WTC11 (cell line): ENCODE measurements around the gene SERP1. TPM values are rescaled to one million over a fixed set of nuclear protein-coding genes. Genes with fewer than 3 reads are reported as not detected.
A peak's percentile ranks its signal among the peaks of the same experiment; 100 is the strongest.

Experiments
- ARID4B ChIP-seq: sonication (generic); formaldehyde crosslinking; IDR thresholded peaks from 2 replicates; pipeline ENCODE4 v1.8.0; 2023; ENCODE audit warnings: missing genetic modification reagents, mild to moderate bottlenecking, borderline replicate concordance
- E2F4 ChIP-seq: sonication (generic); formaldehyde crosslinking; IDR thresholded peaks from 2 replicates; pipeline ENCODE4 v1.8.1; 2022; ENCODE audit warnings: low read depth, mild to moderate bottlenecking, moderate library complexity, missing genetic modification reagents, borderline replicate concordance
- ESRRA ChIP-seq: sonication (generic); formaldehyde crosslinking; IDR thresholded peaks from 2 replicates; pipeline ENCODE4 v1.8.1; 2022; ENCODE audit warnings: mild to moderate bottlenecking, missing genetic modification reagents, borderline replicate concordance
- FOXJ3 ChIP-seq: sonication (generic); formaldehyde crosslinking; IDR thresholded peaks from 2 replicates; pipeline ENCODE4 v1.9.0; 2021; ENCODE audit warnings: missing genetic modification reagents, mild to moderate bottlenecking, borderline replicate concordance
- GRHL2 ChIP-seq: fragments of 250-450 bp; sonication (Bioruptor Pico); IDR thresholded peaks from 2 replicates; pipeline ENCODE4 v1.8.0; 2022; ENCODE audit warnings: mild to moderate bottlenecking, moderate library complexity; ENCODE audit not compliant: insufficient replicate concordance, severe bottlenecking
- KAT7 ChIP-seq: sonication (generic); formaldehyde crosslinking; IDR thresholded peaks from 2 replicates; pipeline ENCODE4 v1.8.1; 2023; ENCODE audit warnings: missing genetic modification reagents, mild to moderate bottlenecking, borderline replicate concordance
- MYBL2 ChIP-seq: sonication (generic); formaldehyde crosslinking; IDR thresholded peaks from 2 replicates; pipeline ENCODE4 v1.8.1; 2023; ENCODE audit warnings: mild to moderate bottlenecking, moderate library complexity, missing genetic modification reagents
- RELA ChIP-seq: sonication (generic); formaldehyde crosslinking; IDR thresholded peaks from 2 replicates; pipeline ENCODE4 v1.8.1; 2022; ENCODE audit warnings: missing genetic modification reagents, mild to moderate bottlenecking, borderline replicate concordance
- STAT6 ChIP-seq: sonication (generic); formaldehyde crosslinking; conservative IDR thresholded peaks from 2 replicates; pipeline ENCODE4 v1.8.1; 2023; ENCODE audit warnings: mild to moderate bottlenecking, low read depth, missing genetic modification reagents, moderate library complexity
- TCF7 ChIP-seq: sonication (generic); formaldehyde crosslinking; IDR thresholded peaks from 2 replicates; pipeline ENCODE4 v1.8.0; 2022; ENCODE audit warnings: mild to moderate bottlenecking, low read depth, missing genetic modification reagents, moderate library complexity
- TP53 ChIP-seq: sonication (generic); formaldehyde crosslinking; IDR thresholded peaks from 2 replicates; pipeline ENCODE4 v1.8.1; 2023; ENCODE audit warnings: mild to moderate bottlenecking, missing genetic modification reagents
- ZNF121 ChIP-seq: sonication (generic); formaldehyde crosslinking; IDR thresholded peaks from 2 replicates; pipeline ENCODE4 v1.8.0; 2023; ENCODE audit warnings: missing genetic modification reagents
- ZNF232 ChIP-seq: sonication (generic); formaldehyde crosslinking; IDR thresholded peaks from 2 replicates; pipeline ENCODE4 v1.8.0; 2022; ENCODE audit warnings: mild to moderate bottlenecking, missing genetic modification reagents
- ZNF317 ChIP-seq: sonication (generic); formaldehyde crosslinking; IDR thresholded peaks from 2 replicates; pipeline ENCODE4 v1.8.1; 2023; ENCODE audit warnings: low read depth, mild to moderate bottlenecking, moderate library complexity, missing genetic modification reagents, borderline replicate concordance
- ZNF425 ChIP-seq: fragments of 250-450 bp; sonication (Bioruptor Pico); conservative IDR thresholded peaks from 2 replicates; pipeline ENCODE4 v1.9.0; 2021; ENCODE audit warnings: mild to moderate bottlenecking
- ZNF532 ChIP-seq: fragments of 250-450 bp; sonication (Bioruptor Pico); IDR thresholded peaks from 2 replicates; pipeline ENCODE4 v1.9.0; 2021; ENCODE audit warnings: mild to moderate bottlenecking, borderline replicate concordance
- total RNA-seq: library from RNA; stranded (reverse); gene quantifications from 3 replicates; pipeline ENCODE4 v1.2.3, GENCODE V29; 2021
- TF ChIP-seq, protein P1 (sequence below): sonication (generic); formaldehyde crosslinking; IDR thresholded peaks from 2 replicates; pipeline ENCODE4 v1.8.1; 2022; ENCODE audit warnings: low read depth, missing genetic modification reagents, borderline replicate concordance
- TF ChIP-seq, protein P2 (sequence below): sonication (generic); formaldehyde crosslinking; IDR thresholded peaks from 2 replicates; pipeline ENCODE4 v1.8.1; 2023; ENCODE audit warnings: mild to moderate bottlenecking, moderate library complexity, missing genetic modification reagents

The SERP1 gene
- total RNA-seq, 1 experiment from 2014 or later: 98.3 TPM

DNA sequence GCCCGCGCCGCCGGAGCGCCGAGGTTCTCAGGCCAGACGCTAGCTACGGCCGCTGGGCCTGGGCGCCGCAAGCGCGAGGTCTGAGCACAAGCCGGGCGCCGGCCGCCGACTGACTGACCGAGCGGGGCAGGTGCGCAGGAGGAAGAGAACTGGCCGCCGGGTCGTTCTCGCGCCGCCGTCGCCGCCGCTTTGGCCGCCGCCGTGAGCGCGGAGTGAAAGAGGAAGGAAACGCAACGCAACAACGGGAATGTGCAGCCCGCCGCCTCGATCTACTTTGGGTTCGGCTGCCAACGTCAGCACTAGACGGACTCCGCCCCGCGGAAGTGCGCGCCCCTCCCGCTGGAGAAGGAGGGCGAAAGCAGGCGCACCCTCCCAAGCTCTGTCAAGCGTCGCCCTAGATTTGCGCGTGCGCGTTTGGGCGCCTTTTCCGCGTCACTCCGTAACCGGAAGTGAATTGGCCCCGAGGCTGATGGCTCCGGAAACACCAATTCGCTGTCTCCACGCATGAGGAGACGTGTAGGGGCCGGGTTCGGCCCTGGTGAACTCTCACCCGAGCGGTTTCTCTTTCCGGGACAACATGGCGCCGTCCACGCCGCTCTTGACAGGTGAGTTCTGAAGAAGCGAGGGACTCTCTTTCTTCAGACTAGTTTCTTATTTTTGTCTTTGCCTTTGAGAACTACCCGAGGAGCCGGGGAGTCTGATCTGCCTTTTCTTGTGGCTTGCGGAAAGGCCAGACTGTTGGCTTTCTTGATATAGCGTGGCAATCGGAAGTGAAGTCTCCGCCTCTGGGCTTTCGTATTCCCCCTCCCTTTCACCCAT, at the start of gene SERP1, which contains the start of gene EIF2A (continued):
- TF ChIP-seq STAT6 (CRISPR knock-in tag) (0 out of 2 replicates have a peak, but pooled peaks have one; percentile 85), ZNF532 (CRISPR knock-in tag) (no peak), ZNF317 (CRISPR knock-in tag) (no peak), KAT7 (CRISPR knock-in tag) (no peak; the same call in 1 of the 2 replicates), FOXJ3 (no peak), ZNF121 (CRISPR knock-in tag) (no peak), TP53 (peak; percentile 84; the same call in 1 of the 2 replicates), ZNF425 (CRISPR knock-in tag) (no peak), E2F4 (peak; percentile 45; the same call in 1 of the 2 replicates), ZNF232 (CRISPR knock-in tag) (peak; percentile 86; the same call in 1 of the 2 replicates), ARID4B (no peak; the same call in 1 of the 2 replicates), RELA (CRISPR knock-in tag) (no peak), ESRRA (no peak), MYBL2 (CRISPR knock-in tag) (peak; percentile 58; the same call in 1 of the 2 replicates), TCF7 (no peak), GRHL2 (CRISPR knock-in tag) (no peak)
- TF ChIP-seq, protein P1, sequence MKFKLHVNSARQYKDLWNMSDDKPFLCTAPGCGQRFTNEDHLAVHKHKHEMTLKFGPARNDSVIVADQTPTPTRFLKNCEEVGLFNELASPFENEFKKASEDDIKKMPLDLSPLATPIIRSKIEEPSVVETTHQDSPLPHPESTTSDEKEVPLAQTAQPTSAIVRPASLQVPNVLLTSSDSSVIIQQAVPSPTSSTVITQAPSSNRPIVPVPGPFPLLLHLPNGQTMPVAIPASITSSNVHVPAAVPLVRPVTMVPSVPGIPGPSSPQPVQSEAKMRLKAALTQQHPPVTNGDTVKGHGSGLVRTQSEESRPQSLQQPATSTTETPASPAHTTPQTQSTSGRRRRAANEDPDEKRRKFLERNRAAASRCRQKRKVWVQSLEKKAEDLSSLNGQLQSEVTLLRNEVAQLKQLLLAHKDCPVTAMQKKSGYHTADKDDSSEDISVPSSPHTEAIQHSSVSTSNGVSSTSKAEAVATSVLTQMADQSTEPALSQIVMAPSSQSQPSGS (CRISPR knock-in tag): no peak
- TF ChIP-seq, protein P2, sequence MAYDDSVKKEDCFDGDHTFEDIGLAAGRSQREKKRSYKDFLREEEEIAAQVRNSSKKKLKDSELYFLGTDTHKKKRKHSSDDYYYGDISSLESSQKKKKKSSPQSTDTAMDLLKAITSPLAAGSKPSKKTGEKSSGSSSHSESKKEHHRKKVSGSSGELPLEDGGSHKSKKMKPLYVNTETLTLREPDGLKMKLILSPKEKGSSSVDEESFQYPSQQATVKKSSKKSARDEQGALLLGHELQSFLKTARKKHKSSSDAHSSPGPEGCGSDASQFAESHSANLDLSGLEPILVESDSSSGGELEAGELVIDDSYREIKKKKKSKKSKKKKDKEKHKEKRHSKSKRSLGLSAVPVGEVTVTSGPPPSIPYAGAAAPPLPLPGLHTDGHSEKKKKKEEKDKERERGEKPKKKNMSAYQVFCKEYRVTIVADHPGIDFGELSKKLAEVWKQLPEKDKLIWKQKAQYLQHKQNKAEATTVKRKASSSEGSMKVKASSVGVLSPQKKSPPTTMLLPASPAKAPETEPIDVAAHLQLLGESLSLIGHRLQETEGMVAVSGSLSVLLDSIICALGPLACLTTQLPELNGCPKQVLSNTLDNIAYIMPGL: peak; percentile 77; the same call in 1 of the 2 replicates
